Measurements from ENCODE around the gene SIX1. TPM values are rescaled to one million over a fixed set of nuclear protein-coding genes. Genes with fewer than 3 reads are reported as not detected.
A peak's percentile ranks its signal among the peaks of the same experiment; 100 is the strongest.

Gene SIX1
- total RNA-seq: 1 to 10 TPM; 5.9 to 7.5 (median 6.2) TPM

- Histone ChIP-seq H3K4me1 (peaks cover 0 to 64% (median 33%) of the 10 kb centered on the region in 4 donors), H3K27ac (peak within 1 kb of the TSS in 2 of 4 donors; percentile 23 to 61), H3K9me3 (no peaks in the 10 kb centered on the region), H3K27me3 (peaks cover 0 to 100% of the 10 kb centered on the region in 2 donors), H3K36me3 (no peaks in the 10 kb centered on the region), H3K4me3 (peak within 1 kb of the TSS; percentile 35 to 63 (median 50))
- DNase-seq (ENCODE audit: low spot score in 2 of 2): peak; percentile 47 to 61
- WGBS, 2 donors: 1% methylated on average over 53 to 69 of the region's 79 CpGs
- TF ChIP-seq POLR2A (IDR thresholded peaks at IDR 0.05): peak in 1 of 2 donors; percentile 48
- TF ChIP-seq EP300 (IDR thresholded peaks at IDR 0.05): peak in 1 of 2 donors; percentile 71
- no peak for TF ChIP-seq CTCF (IDR thresholded peaks at IDR 0.05)
These were observed at the start of gene SIX1 for GRCh38 chr14:60648934-60649874. Gene SIX1, minus strand, starts transcription at chr14:60649477. Its CDS starts 288 bp downstream, at chr14:60649189.

- Histone ChIP-seq H3K4me1 (no peaks in the 10 kb centered on the region), H3K4me3 (no peak overlapping the region), H3K36me3 (no peaks in the 10 kb centered on the region), H3K9me3 (peaks cover 0 to 17% (median 2%) of the 10 kb centered on the region in 4 donors), H3K27me3 (no peaks in the 10 kb centered on the region), H3K27ac (no peak overlapping the region)
- WGBS, 2 donors: 80 to 83% methylated on average over 4 of the region's 4 CpGs
- DNase-seq (ENCODE audit: low spot score in 2 of 2): no peak
- TF ChIP-seq CTCF (IDR thresholded peaks at IDR 0.05) (no peak), EP300 (IDR thresholded peaks at IDR 0.05) (no peak), POLR2A (IDR thresholded peaks at IDR 0.05) (no peak)
These were observed 46.0 kb upstream of the SIX1 start for GRCh38 chr14:60695327-60695726.

GRCh38 chr14:60691383-60692113 is 42.3 kb upstream of the SIX1 start:
- H3K9me3 ChIP-seq: no peaks in the 10 kb centered on the region
- H3K36me3 ChIP-seq: no peaks in the 10 kb centered on the region
- H3K27me3 ChIP-seq: no peaks in the 10 kb centered on the region
- no peak overlapping the region for H3K4me3 ChIP-seq
- no peaks in the 10 kb centered on the region for H3K4me1 ChIP-seq
- WGBS, 2 donors: 82 to 88% methylated on average over 3 of the region's 3 CpGs
- no peak overlapping the region for H3K27ac ChIP-seq
- DNase-seq (ENCODE audit: low spot score in 2 of 2): no peak
- TF ChIP-seq POLR2A (IDR thresholded peaks at IDR 0.05) (no peak), CTCF (IDR thresholded peaks at IDR 0.05) (no peak), EP300 (IDR thresholded peaks at IDR 0.05) (no peak)

- no peaks in the 10 kb centered on the region for H3K36me3 ChIP-seq
- DNase-seq (ENCODE audit: low spot score in 2 of 2): no peak
- H3K9me3 ChIP-seq: peaks cover 0 to 5% (median 0%) of the 10 kb centered on the region in 4 donors
- H3K27me3 ChIP-seq: no peaks in the 10 kb centered on the region
- no peaks in the 10 kb centered on the region for H3K4me1 ChIP-seq
- no peak overlapping the region for H3K27ac ChIP-seq
- H3K4me3 ChIP-seq: no peak overlapping the region
- no peak for TF ChIP-seq POLR2A (IDR thresholded peaks at IDR 0.05)
- TF ChIP-seq CTCF (IDR thresholded peaks at IDR 0.05): no peak
- no peak for TF ChIP-seq EP300 (IDR thresholded peaks at IDR 0.05)
These were observed 37.6 kb upstream of the SIX1 start for GRCh38 chr14:60686865-60687264.
